K562 (cell line): ENCODE data around the gene LTBP1. TPM values are rescaled to one million over a fixed set of nuclear protein-coding genes. Genes with fewer than 3 reads are reported as not detected.
A peak's percentile ranks its signal among the peaks of the same experiment; 100 is the strongest.

Experiments
- GATA2 ChIP-seq: sonication (generic); formaldehyde crosslinking; IDR thresholded peaks from 2 replicates; pipeline ENCODE4 v1.4.0; 2020; ENCODE audit warnings: mild to moderate bottlenecking, missing genetic modification reagents
- ILF3 ChIP-seq: fragments of 450-650 bp; IDR thresholded peaks from 2 replicates; pipeline ENCODE4 v1.6.1; 2018; ENCODE audit warnings: antibody characterized with exemption, mild to moderate bottlenecking, moderate library complexity, borderline replicate concordance
- OTX1 ChIP-seq: fragments of 450-650 bp; formaldehyde crosslinking; IDR thresholded peaks from 2 replicates; pipeline ENCODE4 v1.4.0; 2022; ENCODE audit warnings: mild to moderate bottlenecking
- polyA plus RNA-seq, 8 experiments: library from polyadenylated mRNA; depleted of rRNA in 4 of 8; stranded (reverse) in 5 of 8; unstranded in 3 of 8; fragments of >200 nt; fragmentation: Nextera tagmentation in 2 of 8; fragmentation: Illumina TruSeq in 1 of 8; extraction: Ambion mirVana in 2 of 8; extraction: Trizol in 1 of 8; gene quantifications; 2 replicates each; pipeline versions ENCODE4 v1.2.1 to v1.2.3, GENCODE V29; 2011 to 2014; ENCODE audit warnings: inconsistent platforms in 1 of 8, missing spikeins in 1 of 8
- total RNA-seq, 7 experiments: library from RNA; depleted of rRNA in 6 of 7; stranded (reverse); fragments of >200 nt in 6 of 7; fragmentation: Illumina TruSeq in 2 of 7; extraction: Trizol in 2 of 7; gene quantifications; 2 replicates each; pipeline versions ENCODE4 v1.2.1 to v1.2.3, GENCODE V29; 2011 to 2021; ENCODE audit warnings: low replicate concordance in 1 of 7
- TF ChIP-seq, protein P1 (sequence below): fragments of 250-450 bp; sonication (Bioruptor Pico); IDR thresholded peaks from 2 replicates; pipeline ENCODE4 v1.8.0; 2022; ENCODE audit warnings: inconsistent platforms, mild to moderate bottlenecking, moderate library complexity, borderline replicate concordance
- TF ChIP-seq, protein P2 (sequence below): IDR thresholded peaks from 3 replicates; pipeline ENCODE4 v1.6.1; 2011; ENCODE audit warnings: borderline replicate concordance, mild to moderate bottlenecking, moderate library complexity; ENCODE audit not compliant: insufficient read length; ENCODE audit errors: extremely low read depth
- TF ChIP-seq, protein P3 (sequence below): sonication (generic); IDR thresholded peaks from 2 replicates; pipeline ENCODE4 v1.6.1; 2016
- TF ChIP-seq, protein P4 (sequence below): fragments of 250-450 bp; sonication (Bioruptor Pico); IDR thresholded peaks from 2 replicates; pipeline ENCODE4 v1.4.0; 2020; ENCODE audit warnings: mild to moderate bottlenecking
- TF ChIP-seq, protein P5 (sequence below): conservative IDR thresholded peaks from 2 replicates; pipeline ENCODE4 v1.6.1; 2011; ENCODE audit warnings: low read depth, mild to moderate bottlenecking, low read length; ENCODE audit not compliant: control insufficient read depth
- TF ChIP-seq, protein P6 (sequence below), 2 experiments: IDR thresholded peaks in 1 of 2; conservative IDR thresholded peaks in 1 of 2; 2 replicates each; pipeline ENCODE4 v1.6.1; 2016; ENCODE audit warnings: low read depth in 2 of 2, mild to moderate bottlenecking in 1 of 2, missing compliant biosample characterization in 1 of 2, missing genetic modification characterization in 1 of 2, moderate library complexity in 1 of 2
- TF ChIP-seq, protein P7 (sequence below): IDR thresholded peaks from 2 replicates; pipeline ENCODE4 v1.6.1; 2012; ENCODE audit warnings: low read depth, low read length, improper control_type of control experiment, borderline replicate concordance

Gene LTBP1
- total and polyA plus RNA-seq, 9 of the 15 experiments (the other 6 are each of a cell fraction or from before 2014, with no cell fraction given), result 3.6 to 16.4 (median 8.5) TPM

DNA sequence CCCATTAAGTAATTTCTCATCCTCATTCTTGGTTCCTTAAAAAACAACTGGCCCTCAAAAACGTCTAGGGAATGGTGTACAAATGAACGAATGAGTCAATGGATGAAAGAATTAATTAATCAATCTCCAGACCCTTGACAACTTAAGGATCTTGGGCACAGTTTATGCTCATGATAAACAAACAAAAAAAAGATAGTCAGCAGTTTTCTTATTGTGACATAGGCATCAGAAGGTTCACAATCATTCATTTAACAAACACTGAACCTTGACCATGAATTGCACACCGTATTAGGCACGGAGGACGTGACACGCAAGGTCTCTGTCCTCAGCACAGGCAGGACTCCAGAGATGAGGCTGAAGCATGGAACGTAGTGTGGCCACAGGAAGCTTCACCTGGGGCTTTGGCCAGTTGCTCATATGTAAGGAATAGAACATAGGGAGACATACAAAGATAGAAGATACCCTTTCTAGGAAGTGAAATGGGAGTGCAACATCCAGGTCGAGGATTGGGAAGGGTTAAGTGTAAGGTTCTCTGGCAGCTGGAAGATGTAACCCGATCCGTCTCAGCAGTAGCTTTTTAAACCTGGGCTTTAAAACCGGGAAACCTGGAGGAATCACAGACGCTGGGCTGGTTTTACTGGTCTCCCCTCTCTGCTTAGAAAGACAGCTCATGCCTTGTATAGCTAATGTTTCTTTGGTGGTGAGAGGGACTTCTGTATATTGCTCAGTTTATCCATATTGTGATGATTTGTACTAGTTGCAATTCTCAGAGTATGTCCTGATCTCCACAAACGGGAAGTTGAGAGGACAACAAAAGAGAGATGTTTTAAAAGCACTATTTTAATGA, 8.9 kb upstream of the LTBP1 start (continued):
- TF ChIP-seq, protein P1, sequence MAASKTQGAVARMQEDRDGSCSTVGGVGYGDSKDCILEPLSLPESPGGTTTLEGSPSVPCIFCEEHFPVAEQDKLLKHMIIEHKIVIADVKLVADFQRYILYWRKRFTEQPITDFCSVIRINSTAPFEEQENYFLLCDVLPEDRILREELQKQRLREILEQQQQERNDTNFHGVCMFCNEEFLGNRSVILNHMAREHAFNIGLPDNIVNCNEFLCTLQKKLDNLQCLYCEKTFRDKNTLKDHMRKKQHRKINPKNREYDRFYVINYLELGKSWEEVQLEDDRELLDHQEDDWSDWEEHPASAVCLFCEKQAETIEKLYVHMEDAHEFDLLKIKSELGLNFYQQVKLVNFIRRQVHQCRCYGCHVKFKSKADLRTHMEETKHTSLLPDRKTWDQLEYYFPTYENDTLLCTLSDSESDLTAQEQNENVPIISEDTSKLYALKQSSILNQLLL (CRISPR knock-in tag), result no peak
- TF ChIP-seq OTX1 (CRISPR knock-in tag), result no peak
- TF ChIP-seq GATA2, result no peak
- TF ChIP-seq, protein P2, sequence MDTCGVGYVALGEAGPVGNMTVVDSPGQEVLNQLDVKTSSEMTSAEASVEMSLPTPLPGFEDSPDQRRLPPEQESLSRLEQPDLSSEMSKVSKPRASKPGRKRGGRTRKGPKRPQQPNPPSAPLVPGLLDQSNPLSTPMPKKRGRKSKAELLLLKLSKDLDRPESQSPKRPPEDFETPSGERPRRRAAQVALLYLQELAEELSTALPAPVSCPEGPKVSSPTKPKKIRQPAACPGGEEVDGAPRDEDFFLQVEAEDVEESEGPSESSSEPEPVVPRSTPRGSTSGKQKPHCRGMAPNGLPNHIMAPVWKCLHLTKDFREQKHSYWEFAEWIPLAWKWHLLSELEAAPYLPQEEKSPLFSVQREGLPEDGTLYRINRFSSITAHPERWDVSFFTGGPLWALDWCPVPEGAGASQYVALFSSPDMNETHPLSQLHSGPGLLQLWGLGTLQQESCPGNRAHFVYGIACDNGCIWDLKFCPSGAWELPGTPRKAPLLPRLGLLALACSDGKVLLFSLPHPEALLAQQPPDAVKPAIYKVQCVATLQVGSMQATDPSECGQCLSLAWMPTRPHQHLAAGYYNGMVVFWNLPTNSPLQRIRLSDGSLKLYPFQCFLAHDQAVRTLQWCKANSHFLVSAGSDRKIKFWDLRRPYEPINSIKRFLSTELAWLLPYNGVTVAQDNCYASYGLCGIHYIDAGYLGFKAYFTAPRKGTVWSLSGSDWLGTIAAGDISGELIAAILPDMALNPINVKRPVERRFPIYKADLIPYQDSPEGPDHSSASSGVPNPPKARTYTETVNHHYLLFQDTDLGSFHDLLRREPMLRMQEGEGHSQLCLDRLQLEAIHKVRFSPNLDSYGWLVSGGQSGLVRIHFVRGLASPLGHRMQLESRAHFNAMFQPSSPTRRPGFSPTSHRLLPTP, result no peak
- TF ChIP-seq, protein P3, sequence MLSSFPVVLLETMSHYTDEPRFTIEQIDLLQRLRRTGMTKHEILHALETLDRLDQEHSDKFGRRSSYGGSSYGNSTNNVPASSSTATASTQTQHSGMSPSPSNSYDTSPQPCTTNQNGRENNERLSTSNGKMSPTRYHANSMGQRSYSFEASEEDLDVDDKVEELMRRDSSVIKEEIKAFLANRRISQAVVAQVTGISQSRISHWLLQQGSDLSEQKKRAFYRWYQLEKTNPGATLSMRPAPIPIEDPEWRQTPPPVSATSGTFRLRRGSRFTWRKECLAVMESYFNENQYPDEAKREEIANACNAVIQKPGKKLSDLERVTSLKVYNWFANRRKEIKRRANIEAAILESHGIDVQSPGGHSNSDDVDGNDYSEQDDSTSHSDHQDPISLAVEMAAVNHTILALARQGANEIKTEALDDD, result 0 out of 2 replicates have a peak, but pooled peaks have one; percentile 5
- TF ChIP-seq, protein P4, sequence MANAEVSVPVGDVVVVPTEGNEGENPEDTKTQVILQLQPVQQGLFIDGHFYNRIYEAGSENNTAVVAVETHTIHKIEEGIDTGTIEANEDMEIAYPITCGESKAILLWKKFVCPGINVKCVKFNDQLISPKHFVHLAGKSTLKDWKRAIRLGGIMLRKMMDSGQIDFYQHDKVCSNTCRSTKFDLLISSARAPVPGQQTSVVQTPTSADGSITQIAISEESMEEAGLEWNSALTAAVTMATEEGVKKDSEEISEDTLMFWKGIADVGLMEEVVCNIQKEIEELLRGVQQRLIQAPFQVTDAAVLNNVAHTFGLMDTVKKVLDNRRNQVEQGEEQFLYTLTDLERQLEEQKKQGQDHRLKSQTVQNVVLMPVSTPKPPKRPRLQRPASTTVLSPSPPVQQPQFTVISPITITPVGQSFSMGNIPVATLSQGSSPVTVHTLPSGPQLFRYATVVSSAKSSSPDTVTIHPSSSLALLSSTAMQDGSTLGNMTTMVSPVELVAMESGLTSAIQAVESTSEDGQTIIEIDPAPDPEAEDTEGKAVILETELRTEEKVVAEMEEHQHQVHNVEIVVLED (CRISPR knock-in tag), result no peak
- TF ChIP-seq, protein P5, sequence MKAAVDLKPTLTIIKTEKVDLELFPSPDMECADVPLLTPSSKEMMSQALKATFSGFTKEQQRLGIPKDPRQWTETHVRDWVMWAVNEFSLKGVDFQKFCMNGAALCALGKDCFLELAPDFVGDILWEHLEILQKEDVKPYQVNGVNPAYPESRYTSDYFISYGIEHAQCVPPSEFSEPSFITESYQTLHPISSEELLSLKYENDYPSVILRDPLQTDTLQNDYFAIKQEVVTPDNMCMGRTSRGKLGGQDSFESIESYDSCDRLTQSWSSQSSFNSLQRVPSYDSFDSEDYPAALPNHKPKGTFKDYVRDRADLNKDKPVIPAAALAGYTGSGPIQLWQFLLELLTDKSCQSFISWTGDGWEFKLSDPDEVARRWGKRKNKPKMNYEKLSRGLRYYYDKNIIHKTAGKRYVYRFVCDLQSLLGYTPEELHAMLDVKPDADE, result no peak
- TF ChIP-seq, protein P6, sequence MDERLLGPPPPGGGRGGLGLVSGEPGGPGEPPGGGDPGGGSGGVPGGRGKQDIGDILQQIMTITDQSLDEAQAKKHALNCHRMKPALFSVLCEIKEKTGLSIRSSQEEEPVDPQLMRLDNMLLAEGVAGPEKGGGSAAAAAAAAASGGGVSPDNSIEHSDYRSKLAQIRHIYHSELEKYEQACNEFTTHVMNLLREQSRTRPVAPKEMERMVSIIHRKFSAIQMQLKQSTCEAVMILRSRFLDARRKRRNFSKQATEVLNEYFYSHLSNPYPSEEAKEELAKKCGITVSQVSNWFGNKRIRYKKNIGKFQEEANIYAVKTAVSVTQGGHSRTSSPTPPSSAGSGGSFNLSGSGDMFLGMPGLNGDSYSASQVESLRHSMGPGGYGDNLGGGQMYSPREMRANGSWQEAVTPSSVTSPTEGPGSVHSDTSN (CRISPR knock-in tag; IDR thresholded peaks at IDR 0.05; ENCODE audit: low read depth), result no peak
- TF ChIP-seq, protein P6 (tag; conservative IDR thresholded peaks at IDR 0.05; ENCODE audit: low read depth), result no peak
- TF ChIP-seq ILF3, result no peak
- TF ChIP-seq, protein P7, sequence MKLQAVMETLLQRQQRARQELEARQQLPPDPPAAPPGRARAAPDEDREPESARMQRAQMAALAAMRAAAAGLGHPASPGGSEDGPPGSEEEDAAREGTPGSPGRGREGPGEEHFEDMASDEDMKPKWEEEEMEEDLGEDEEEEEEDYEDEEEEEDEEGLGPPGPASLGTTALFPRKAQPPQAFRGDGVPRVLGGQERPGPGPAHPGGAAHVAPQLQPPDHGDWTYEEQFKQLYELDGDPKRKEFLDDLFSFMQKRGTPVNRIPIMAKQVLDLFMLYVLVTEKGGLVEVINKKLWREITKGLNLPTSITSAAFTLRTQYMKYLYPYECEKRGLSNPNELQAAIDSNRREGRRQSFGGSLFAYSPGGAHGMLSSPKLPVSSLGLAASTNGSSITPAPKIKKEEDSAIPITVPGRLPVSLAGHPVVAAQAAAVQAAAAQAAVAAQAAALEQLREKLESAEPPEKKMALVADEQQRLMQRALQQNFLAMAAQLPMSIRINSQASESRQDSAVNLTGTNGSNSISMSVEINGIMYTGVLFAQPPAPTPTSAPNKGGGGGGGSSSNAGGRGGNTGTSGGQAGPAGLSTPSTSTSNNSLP, result no peak
